GM21786 (cell line): ENCODE data around the gene PTPRN2.
"Not testable (repeated sequence)": the region's sequence is repeated elsewhere in the genome, so short reads cannot be mapped to it uniquely, and the experiment has no call there.

Experiments
- ATAC-seq: cut with Tn5 transposase; IDR thresholded peaks from one replicate; pipeline ENCODE4 v1.9.1; 2021; ENCODE audit not compliant: unreplicated experiment

Gene PTPRN2

DNA sequence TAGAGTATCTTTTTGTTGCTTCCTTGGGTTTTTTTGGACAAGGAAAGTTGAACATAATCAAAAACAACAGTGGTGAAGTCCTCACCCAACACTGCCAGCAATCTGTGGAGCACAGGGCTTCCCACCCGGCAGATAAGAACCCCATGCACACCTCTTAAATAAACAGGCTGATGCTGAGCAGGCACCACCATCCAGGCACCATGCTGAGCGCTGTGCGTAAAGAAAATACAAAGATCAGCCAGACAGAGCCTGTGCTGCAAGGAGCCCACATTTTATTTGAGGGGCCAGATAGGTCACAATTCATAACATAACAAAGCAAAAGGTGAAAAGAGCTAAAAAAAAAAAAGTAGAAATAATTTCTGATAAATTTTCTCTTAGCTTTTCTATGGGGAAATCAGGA, 231.2 kb downstream of the PTPRN2 start:
- ATAC-seq = no peak

DNA sequence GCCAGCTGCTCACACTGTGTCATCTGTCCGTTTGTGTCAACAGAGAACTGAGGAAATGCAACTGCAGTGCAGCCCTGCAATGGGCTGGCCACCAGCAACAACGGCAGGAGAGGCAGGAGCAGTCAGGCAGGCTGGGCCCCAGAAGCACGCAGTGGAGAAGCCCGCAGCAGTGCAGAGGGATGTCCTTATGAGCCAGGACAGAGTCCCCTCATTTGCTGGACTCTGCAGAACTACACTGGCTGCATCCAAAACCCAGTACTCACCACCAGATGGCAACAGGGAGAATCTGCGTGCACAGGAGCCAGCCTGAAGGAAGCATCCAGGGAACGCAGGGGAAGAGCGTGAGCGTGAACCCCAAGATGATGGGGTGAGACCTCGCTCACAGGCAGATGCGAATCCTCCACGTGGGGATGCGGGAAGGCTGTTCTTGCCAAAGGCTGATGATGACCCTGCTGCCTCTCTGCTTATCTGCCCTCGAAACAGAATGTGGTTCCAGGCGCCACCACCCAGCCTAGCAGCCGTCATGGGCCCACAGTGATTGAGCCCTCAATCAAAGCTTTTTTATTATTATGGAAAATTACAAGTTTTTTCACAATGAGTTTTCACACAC, 232.1 kb downstream of the PTPRN2 start:
- no peak for ATAC-seq

DNA sequence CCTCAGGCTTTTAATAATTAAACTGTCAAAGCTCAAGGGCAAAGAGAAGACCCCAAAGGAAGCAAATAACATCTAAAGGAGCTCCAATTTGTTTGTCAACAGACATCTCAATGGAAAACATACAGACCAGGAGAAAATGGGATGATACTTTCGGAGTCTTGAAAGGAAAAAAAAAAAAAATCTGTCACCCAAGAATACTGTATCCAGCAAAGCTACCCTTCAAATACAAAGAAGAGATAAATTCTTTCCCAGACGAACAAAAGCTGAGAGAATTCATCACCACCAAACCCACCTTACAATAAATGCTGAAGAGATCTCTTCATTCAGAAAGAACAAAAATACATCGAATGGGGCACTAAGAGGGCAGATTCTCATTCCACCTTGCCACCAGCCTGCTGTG, 232.8 kb downstream of the PTPRN2 start:
- ATAC-seq = no peak

DNA sequence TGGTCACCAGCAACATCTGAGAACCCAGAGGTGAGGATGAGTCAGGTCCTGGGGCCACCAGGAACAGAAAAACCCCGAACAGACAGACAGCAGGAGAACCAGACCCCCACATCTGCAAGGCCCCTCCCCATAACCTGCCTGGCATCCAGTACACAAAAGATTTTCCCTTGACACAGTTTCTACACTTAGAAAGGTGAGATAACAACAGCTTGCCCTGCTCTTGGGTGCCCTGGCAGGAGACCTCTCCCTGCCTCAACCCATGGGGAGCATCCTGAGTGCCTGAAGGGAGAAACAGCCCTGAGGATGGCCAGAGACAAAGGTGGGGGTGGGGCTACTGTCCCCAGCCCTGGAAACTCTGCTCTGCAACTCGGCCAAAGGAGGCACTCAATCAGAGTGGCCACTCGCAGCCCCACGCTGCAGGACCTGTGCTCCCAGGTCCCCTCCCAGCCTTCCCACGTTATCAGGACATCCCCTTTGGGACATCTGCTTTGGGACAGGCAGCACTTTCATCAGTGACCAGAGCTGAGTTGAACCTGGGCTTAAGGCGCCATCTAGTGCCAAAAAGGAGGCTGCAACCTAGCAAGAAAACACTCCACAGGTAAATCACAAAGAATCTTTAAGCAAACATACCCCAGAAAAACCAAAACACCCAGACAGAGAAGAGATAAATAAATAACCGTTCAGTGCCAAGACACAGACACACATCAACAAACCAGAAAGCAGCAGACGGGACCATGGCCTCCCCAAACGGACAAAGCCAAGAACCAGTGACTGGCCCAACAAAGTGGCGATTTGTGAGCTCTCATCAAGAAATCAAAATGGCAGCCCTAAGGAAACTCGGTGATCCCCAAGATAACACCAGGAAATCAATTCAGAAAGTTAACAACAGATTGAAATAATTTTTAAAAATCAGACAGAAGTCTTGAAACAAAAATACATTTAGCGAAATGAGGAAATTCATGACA, 233.7 kb downstream of the PTPRN2 start:
- ATAC-seq = no peak

DNA sequence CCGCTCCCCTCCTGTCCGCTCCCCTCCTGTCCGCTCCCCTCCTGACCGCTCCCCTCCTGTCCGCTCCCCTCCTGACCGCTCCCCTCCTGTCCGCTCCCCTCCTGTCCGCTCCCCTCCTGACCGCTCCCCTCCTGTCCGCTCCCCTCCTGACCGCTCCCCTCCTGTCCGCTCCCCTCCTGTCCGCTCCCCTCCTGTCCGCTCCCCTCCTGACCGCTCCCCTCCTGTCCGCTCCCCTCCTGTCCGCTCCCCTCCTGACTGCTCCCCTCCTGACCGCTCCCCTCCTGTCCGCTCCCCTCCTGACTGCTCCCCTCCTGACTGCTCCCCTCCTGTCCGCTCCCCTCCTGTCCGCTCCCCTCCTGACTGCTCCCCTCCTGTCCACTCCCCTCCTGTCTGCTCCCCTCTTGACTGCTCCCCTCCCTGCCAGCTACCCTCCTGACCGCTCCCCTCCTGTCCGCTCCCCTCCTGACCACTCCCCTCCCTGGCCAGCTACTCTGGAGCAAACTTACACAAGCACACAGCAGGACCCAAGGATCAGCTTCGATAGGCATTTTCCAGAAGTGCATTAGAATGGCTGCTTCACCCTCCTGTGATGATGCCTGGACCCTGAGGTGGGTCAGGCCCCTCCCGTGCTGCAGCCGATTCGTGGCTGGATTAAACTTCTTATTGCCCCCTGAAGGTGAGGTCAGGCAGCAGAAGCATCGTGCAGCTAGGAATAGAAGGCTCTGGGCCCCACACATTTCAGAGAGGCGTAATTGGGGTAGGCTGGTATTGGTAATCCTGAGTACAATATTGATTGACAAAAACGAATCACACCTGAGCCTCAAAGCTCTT, 235.5 kb downstream of the PTPRN2 start:
- ATAC-seq = not testable (repeated sequence)

DNA sequence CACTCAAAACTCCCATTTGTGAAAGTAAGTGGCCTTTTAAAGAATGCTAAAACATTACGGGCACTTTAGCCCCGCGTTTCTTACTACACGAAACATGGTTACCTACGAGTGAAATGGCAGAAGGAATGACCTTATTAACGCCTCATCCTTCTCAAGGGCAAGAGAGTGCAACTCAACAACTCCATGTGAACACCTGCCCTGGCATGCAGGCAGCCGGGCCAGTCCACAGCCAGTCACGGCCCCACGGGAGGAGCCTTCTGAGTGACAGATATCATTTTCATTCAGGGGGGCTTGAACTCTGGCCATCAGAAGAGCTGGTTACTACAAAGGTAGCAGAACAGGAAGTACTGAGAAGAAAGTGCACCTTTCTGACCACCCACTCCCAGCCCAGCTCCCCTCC, 236.1 kb downstream of the PTPRN2 start:
- ATAC-seq = no peak

DNA sequence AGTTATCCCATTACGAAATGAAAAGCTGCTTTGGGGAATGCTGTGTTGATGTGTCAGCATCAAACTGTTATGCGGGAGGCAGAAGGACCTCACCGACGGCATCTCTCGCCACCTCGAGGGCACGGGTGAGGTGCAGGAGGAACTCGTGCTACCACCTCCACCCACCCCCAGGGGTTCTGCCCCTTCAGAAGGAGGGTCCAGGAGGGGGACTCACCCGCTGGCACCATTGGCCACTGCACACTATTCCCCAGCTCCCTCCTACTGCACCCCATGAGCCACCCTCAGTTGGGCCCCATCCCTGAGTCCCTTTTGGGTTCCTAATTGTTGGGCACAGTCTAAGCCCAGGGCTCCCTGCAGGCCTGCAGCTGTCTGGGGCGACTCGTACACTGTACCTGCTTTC, 236.6 kb downstream of the PTPRN2 start:
- no peak for ATAC-seq

DNA sequence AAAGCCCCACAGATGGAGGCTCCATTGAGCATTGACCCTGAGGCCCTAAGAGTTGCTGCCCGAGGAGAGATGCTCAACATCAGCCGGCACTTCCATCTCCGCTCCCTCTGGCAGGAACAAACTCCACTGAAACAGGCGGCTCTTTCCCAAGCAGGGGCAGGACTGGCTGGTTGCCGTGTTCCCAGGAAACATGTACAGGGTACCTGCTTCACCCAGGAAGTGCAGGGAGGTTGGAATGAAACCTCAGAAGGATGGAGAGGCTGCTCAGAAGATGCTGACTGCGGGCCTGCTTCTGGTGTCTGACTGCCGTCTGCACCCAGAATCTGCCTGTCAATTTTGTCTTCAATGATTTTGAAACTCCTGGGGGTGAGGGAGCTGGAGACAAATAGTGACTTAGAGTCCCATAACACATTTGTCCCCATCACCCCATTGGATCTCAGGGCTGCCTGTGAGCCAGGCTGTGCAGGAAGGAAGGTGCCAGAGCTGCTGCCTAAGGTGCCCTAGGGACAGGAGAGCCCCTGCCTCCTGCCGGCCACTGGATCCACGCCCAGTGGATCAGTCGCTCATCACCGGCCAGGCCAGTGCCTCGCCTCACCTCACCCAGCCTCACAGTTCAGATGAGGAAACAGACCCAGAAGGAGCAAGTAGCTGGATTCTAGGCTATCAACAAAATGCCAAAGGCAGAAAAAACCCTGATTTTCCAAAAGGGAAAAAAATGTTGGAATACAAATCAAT, 237.3 kb downstream of the PTPRN2 start:
- no peak for ATAC-seq

DNA sequence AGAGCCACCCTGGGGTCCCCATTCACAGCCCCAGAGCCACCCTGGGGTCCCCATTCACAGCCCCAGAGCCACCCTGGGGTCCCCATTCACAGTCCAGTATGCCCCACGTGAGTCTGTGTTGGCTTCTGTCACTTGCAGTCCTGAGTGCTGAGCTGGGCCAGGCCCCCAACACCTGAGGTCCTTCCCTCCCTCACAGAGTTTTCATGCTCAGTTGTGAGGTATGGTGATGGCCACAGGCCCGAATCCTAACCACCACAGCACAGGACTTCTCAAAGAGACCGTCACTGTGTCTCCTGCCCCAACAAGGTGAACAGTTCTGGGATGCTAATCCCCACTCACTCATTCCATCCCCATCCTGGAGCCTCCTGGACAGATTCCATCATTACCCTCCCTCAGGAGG, 239.2 kb downstream of the PTPRN2 start:
- ATAC-seq = no peak

DNA sequence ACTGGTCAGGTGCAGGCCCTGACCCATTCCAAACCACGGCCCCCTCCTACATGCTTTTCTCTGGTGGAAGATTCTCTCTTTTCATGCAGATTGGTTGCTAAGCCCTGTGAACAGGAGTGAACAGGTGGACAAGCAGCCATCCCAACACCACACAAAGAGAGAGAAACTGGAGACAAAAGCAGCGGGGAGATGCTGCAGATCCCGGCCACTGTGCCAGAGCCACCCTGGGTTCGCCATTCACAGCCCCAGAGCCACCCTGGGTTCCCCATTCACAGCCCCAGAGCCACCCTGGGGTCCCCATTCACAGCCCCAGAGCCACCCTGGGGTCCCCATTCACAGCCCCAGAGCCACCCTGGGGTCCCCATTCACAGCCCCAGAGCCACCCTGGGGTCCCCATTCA, 239.6 kb downstream of the PTPRN2 start:
- not testable (repeated sequence) for ATAC-seq

DNA sequence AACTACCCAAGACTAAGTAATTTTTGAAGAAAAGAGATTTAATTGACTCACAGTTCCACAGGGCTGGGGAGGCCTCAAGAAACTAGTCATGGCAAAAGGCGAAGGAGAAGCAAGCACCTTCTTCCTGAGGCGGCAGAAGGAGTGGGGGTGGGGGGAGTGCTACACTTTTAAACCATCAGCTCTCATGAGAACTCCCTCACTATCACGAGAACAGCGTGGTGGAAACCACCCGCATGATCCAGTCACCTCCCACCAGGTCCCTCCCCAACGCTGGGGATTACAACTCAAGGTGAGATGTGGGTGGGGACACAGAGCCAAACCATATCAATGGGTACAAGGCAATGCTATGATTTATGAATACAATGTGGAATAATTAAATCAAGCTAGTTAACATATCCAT, 241.9 kb downstream of the PTPRN2 start:
- ATAC-seq = no peak

DNA sequence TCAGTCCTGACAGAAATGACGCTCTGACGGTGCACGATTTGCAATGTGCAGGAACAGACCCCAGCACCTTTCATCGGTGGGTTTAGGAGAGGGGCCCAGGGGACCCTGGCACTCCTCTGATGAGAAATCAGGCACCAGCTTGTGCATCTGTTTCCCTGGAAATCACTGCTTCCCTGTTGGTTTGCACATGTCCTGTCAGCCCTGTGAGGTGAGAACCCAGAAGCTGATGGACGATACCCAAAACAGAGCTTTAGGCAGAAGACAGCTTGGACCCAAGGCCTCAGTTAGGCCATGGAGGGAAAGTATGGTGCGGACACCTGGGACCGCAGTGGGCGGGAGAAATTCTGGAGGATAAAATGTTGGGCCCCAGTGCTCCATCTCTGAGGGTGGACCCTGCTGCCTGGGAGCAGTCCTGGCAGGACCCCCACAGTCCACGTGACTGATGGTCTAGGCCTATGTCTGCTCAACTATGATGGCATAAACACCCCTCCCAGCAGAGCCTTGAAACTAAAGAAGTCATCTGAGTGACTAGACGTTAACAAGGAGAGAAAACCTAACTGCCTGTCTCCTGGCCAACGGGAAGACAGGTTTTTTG, 242.8 kb downstream of the PTPRN2 start:
- ATAC-seq = no peak

DNA sequence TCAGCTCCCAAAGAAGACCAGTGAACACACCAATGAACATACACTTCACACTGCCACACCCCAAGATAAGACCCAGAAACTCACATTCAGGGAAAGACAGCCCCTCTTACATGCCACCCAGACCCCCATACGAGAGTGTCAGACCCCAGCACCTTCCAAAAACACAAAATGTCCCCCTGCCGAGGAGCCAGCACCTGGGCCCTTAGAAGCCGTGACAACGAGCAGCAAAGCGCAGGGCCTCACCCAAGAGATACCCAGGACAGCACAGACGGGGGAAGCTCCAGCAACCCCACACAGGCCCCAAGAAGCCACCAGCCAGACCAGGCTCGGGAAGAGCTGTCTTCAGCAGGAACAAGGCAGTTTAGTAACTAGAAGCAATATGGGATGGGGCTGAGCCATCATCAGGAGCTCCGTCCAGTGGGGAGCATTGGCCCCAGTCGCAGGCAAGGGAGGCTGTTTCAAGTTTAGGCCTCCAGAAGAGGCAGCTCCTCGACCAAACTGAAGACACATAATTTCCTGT, 243.6 kb downstream of the PTPRN2 start:
- ATAC-seq = no peak

DNA sequence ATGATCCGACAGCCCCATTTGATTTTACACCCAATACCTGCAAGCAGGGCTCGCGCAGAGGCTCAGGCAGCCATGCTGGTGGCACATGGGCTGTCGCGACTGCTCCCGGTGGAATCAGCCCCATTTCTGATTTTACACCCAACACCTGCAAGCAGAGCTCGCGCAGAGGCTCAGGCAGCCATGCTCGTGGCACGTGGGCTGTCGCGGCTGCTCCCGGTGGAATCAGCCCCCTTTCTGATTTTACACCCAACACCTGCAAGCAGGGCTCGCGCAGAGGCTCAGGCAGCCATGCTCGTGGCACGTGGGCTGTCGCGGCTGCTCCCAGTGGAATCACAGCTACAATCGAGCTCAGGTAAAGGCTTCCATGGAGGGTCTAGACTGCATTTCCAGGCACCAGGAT, 244.1 kb downstream of the PTPRN2 start:
- no peak for ATAC-seq

DNA sequence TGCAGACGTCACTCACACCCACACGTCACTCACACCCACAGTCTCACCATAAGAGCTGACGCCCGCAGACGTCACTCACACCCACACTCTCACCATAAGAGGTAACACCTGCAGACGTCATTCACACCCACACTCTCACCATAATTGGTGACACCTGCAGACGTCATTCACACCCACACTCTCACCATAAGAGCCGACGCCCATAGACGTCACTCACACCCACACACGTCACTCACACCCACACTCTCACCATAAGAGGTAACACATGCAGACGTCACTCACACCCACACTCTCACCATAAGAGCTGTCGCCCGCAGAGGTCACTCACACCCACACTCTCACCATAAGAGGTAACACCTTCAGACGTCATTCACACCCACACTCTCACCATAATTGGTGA, 246.5 kb downstream of the PTPRN2 start:
- ATAC-seq = not testable (repeated sequence)

DNA sequence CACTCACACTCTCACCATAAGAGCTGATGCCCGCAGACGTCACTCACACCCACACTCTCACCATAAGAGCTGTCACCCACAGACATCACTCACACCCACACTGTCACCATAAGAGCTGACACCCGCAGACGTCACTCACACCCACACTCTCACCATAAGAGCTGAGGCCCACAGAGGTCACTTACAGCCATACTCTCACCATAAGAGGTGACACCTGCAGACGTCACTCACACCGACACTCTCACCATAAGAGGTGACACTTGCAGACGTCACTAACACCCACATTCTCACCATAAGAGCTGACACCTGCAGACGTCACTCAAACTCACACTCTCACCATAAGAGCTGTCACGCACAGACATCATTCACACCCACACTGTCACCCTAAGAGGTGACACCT, 250.7 kb downstream of the PTPRN2 start:
- not testable (repeated sequence) for ATAC-seq

DNA sequence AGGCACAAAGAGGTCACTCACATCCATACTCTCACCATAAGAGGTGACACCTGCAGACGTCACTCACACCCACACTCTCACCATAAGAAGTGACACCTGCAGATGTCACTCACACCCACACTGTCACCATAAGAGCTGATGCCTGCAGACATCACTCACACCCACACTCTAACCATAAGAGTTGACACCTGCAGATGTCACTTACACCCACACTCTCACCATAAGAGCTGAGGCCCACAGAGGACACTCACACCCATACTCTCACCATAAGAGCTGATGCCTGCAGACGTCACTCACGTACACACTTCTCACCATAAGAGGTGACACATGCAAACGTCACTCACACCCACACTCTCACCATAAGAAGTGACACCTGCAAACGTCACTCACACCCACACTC, 255.1 kb downstream of the PTPRN2 start:
- not testable (repeated sequence) for ATAC-seq

DNA sequence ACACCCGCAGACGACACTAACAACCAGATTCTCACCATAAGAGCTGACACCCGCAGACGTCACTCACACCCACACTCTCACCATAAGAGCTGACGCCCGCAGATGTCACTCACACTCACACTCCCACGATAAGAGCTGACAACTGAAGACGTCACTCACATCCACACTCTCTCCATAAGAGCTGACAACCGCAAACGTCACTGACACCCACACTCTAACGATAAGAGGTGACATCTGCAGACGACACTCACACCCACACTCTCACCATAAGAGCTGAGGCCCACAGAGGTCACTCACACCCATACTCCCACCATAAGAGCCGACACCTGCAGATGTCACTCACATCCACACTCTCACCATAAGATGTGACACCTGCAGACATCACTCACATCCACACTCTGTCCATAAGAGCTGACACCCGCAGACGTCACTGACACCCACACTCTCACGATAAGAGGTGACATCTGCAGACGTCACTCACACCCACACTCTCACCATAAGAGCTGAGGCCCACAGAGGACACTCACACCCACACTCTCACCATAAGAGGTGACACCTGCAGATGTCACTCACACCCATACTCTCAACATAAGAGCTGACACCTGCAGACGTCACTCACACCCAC, 255.7 kb downstream of the PTPRN2 start:
- ATAC-seq = not testable (repeated sequence)

DNA sequence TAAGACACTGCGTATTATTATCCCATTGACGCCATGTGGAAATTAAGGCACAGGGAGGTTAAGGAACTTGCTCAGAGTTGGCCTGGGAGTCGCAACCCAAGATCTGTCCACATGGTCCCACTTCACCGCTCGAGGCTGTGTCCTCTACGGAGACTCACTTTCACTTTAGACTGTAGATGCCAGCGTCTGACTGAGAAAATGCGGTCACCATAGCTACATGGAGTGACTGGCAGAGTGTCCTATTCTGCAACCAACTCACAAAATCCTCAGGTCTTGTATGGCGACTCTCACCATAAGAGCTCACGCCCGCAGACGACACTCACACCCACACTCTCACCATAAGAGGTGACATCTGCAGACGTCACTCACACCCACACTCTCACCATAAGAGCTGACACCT, 257.9 kb downstream of the PTPRN2 start:
- no peak for ATAC-seq
